Adipose tissue (tissue), 3 donors: ENCODE measurements around the gene C16orf54. TPM values are rescaled to one million over a fixed set of nuclear protein-coding genes. Genes with fewer than 3 reads are reported as not detected.
"Not testable (repeated sequence)": the region's sequence is repeated elsewhere in the genome, so short reads cannot be mapped to it uniquely, and the experiment has no call there.

Experiments used
- H3K27ac ChIP-seq: one replicate; pipeline ENCODE4 v1.5.1; 2013; ENCODE audit warnings: low read depth, low read length
- WGBS, 3 donors: extraction: QIAGEN DNeasy Blood & Tissue Kit; methylation state at CpG; one replicate each; pipeline ENCODE4 v1.1.7; 2013; 5-methylcytosine and 5-hydroxymethylcytosine counted together
- polyA plus RNA-seq, 3 donors: library from polyadenylated mRNA; stranded (reverse); fragments of 200-250 nt; gene quantifications; one replicate each; pipeline ENCODE4 v1.2.3, GENCODE V29; 2013
- donor health status: healthy with polysubstance abuse.
- donor health status: Bipolar disorder and iron deficiency.
- donor health status: healthy.

C16orf54 gene
- polyA plus RNA-seq, 3 donors, result 0.37 to 2.1 (median 1.6) TPM

GRCh38 chr16:29696881-29697331 is 48.9 kb downstream of the C16orf54 start:
- no peak overlapping the region for H3K27ac ChIP-seq
- WGBS, 3 donors, result 92 to 93% (median 93%) methylated on average over 20 to 21 of the region's 21 CpGs

- H3K27ac ChIP-seq, result not testable (repeated sequence)
- 94 to 97% (median 96%) methylated on average over 3 of the region's 3 CpGs for WGBS, 3 donors
Measured at GRCh38 chr16:29695675-29696074, 50.1 kb downstream of the C16orf54 start.

- WGBS, 3 donors, result 84 to 90% (median 86%) methylated on average over 41 of the region's 41 CpGs
- H3K27ac ChIP-seq, result no peak overlapping the region
Measured at GRCh38 chr16:29694384-29695195, 51.2 kb downstream of the C16orf54 start.

GRCh38 chr16:29692606-29693005 is 53.2 kb downstream of the C16orf54 start:
- WGBS, 3 donors, result 96 to 98% (median 97%) methylated on average over 26 of the region's 26 CpGs
- H3K27ac ChIP-seq, result not testable (repeated sequence)

Other genes with a start within 250 kb of the C16orf54 start
- 10 to 100 TPM; 13.5 to 46.7 (median 21.6) TPM for gene NPIPB12, start 239.6 kb downstream of the C16orf54 start, polyA plus RNA-seq
- 1 to 10 TPM in 1 of 3 donors, under 1 TPM in 2; 0.34 to 1.4 (median 0.59) TPM for gene SPN, start 82.7 kb downstream of the C16orf54 start, polyA plus RNA-seq
- 10 to 100 TPM in 2 of 3 donors, 1 to 10 TPM in 1; 3.2 to 18.8 (median 11.4) TPM for gene QPRT, start 66.8 kb downstream of the C16orf54 start, polyA plus RNA-seq
- gene ZG16, start 32.3 kb upstream of the C16orf54 start, polyA plus RNA-seq, result under 1 TPM; 0.22 to 0.97 (median 0.23) TPM
- 10 to 100 TPM; 19.7 to 32.1 (median 29.8) TPM for gene KIF22, start 44.8 kb upstream of the C16orf54 start, polyA plus RNA-seq
- gene MAZ, start 60.5 kb upstream of the C16orf54 start, polyA plus RNA-seq, result 100 to 1,000 TPM in 1 of 3 donors, 10 to 100 TPM in 2; 74.2 to 137 (median 83.9) TPM
- gene PRRT2, start 66.2 kb upstream of the C16orf54 start, polyA plus RNA-seq, result 1 to 10 TPM in 1 of 3 donors, under 1 TPM in 2; 0.56 to 3.7 (median 0.95) TPM
- gene PAGR1, start 70.2 kb upstream of the C16orf54 start, polyA plus RNA-seq, result 10 to 100 TPM; 15.2 to 33.3 (median 18.5) TPM
- gene MVP, start 74.5 kb upstream of the C16orf54 start, polyA plus RNA-seq, result 100 to 1,000 TPM in 2 of 3 donors, 10 to 100 TPM in 1; 90.1 to 104 (median 103) TPM
- 100 to 1,000 TPM in 2 of 3 donors, 10 to 100 TPM in 1; 84.2 to 133 (median 122) TPM for gene CDIPT, start 117.2 kb upstream of the C16orf54 start, polyA plus RNA-seq
- 10 to 100 TPM in 1 of 3 donors, 1 to 10 TPM in 1, under 1 TPM in 1; 0.11 to 11.5 (median 1.4) TPM for gene SEZ6L2, start 153.6 kb upstream of the C16orf54 start, polyA plus RNA-seq
- 1 to 10 TPM; 3.0 to 7.0 (median 4.5) TPM for gene ASPHD1, start 154.5 kb upstream of the C16orf54 start, polyA plus RNA-seq
- 10 to 100 TPM in 2 of 3 donors, 1 to 10 TPM in 1; 6.5 to 13.0 (median 10.5) TPM for gene KCTD13, start 180.2 kb upstream of the C16orf54 start, polyA plus RNA-seq
- gene TMEM219, start 216.1 kb upstream of the C16orf54 start, polyA plus RNA-seq, result 100 to 1,000 TPM in 2 of 3 donors, 10 to 100 TPM in 1; 91.4 to 182 (median 115) TPM
- gene TAOK2, start 227.9 kb upstream of the C16orf54 start, polyA plus RNA-seq, result 10 to 100 TPM; 15.2 to 47.6 (median 32.2) TPM
- 10 to 100 TPM; 10.1 to 14.8 (median 14.2) TPM for gene HIRIP3, start 249.6 kb upstream of the C16orf54 start, polyA plus RNA-seq